ENCODE data around the gene WWOX.

The WWOX gene

DNA sequence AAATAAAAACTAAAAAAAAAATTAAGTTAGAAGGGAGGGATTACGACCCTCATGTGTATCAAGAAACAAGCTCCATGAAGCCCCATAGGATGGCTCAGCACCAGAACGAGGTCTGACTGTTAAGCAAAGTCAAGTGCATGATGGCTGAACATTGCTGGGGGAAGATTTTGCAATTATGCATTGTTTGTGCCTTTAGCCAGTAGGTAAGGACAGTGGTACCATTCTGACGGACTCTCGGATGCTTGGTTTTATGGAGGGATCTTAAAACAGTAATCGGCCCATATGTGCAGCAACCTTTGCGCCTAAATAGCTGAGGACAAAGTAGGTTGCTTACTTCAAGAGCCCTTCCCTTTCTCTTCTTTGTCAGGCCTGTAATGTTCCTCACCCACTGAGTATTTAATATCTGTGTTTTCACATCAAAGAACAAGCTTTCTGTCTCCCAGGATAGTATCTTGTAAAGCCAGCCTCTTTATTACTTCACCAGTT lies 186.0 kb downstream of the WWOX start:
- Histone ChIP-seq H3K9me3 (no peaks in the 10 kb centered on the region), H3K27ac (no peak overlapping the region), H3K36me3 (no peaks in the 10 kb centered on the region), H3K27me3 (no peaks in the 10 kb centered on the region), H3K4me1 (ENCODE audit: control insufficient read depth in 1 of 2, insufficient read depth in 1 of 2, low read depth in 1 of 2, low read length in 1 of 2) (no peaks in the 10 kb centered on the region), H3K4me3 (ENCODE audit: low read depth in 1 of 2, low read length in 1 of 2) (no peak overlapping the region)
- no peak for TF ChIP-seq CTCF (IDR thresholded peaks at IDR 0.05)

GRCh38 chr16:78286065-78286464 lies 186.6 kb downstream of the WWOX start:
- Histone ChIP-seq H3K9me3 (no peaks in the 10 kb centered on the region), H3K4me1 (ENCODE audit: control insufficient read depth in 1 of 2, insufficient read depth in 1 of 2, low read depth in 1 of 2, low read length in 1 of 2) (no peaks in the 10 kb centered on the region), H3K27me3 (no peaks in the 10 kb centered on the region), H3K27ac (no peak overlapping the region), H3K4me3 (ENCODE audit: low read depth in 1 of 2, low read length in 1 of 2) (no peak overlapping the region), H3K36me3 (no peaks in the 10 kb centered on the region)
- TF ChIP-seq CTCF (IDR thresholded peaks at IDR 0.05) = no peak

DNA sequence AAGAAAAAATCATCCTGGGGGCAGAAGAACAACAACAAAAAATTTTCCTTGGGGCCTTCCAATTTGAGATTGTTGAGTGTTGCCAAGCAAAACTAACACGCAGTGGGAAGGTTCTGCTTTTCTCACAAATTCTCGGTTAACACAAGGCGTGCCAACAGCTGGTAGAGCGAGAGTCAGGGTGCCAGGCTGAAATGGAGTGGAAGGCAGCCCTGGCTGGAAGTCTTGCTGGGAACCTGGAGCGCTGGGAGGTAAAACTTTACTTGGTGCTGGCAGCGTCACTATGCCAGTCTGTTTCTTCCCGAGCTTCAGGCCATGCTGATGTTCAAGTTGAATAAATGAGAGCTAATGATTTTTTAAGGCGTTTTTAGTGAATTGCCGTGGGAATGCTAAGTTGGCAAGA lies 189.4 kb downstream of the WWOX start:
- no peaks in the 10 kb centered on the region for H3K4me1 ChIP-seq (ENCODE audit: control insufficient read depth in 1 of 2, insufficient read depth in 1 of 2, low read depth in 1 of 2, low read length in 1 of 2)
- H3K9me3 ChIP-seq = no peaks in the 10 kb centered on the region
- no peak for TF ChIP-seq CTCF (IDR thresholded peaks at IDR 0.05)
- no peaks in the 10 kb centered on the region for H3K36me3 ChIP-seq
- no peak overlapping the region for H3K27ac ChIP-seq
- H3K4me3 ChIP-seq (ENCODE audit: low read depth in 1 of 2, low read length in 1 of 2) = no peak overlapping the region
- H3K27me3 ChIP-seq = no peaks in the 10 kb centered on the region

DNA sequence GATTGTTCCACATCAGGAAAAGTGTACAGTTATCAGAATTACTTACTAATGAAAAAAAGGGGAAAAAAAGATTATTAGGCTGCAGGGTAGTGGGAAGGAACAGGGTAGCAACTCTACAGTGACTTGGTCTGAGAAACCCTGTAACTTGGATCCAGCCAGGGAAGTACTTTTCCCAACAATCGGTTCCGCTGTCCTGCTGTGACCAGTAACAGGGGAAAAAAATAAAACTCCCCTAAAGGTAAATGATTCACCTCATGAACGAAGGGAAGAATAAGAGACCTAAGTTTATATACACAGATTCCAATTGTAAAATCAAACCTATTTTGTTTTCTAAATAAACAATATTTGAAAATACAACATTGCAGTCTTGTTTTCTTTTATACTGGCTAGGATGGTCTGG lies 189.9 kb downstream of the WWOX start:
- TF ChIP-seq CTCF (IDR thresholded peaks at IDR 0.05) = no peak
- H3K4me3 ChIP-seq (ENCODE audit: low read depth in 1 of 2, low read length in 1 of 2) = no peak overlapping the region
- no peaks in the 10 kb centered on the region for H3K36me3 ChIP-seq
- H3K27me3 ChIP-seq = no peaks in the 10 kb centered on the region
- H3K9me3 ChIP-seq = no peaks in the 10 kb centered on the region
- no peak overlapping the region for H3K27ac ChIP-seq
- H3K4me1 ChIP-seq (ENCODE audit: control insufficient read depth in 1 of 2, insufficient read depth in 1 of 2, low read depth in 1 of 2, low read length in 1 of 2) = no peaks in the 10 kb centered on the region

GRCh38 chr16:78289844-78290277 lies 190.4 kb downstream of the WWOX start:
- Histone ChIP-seq H3K4me1 (ENCODE audit: control insufficient read depth in 1 of 2, insufficient read depth in 1 of 2, low read depth in 1 of 2, low read length in 1 of 2) (no peaks in the 10 kb centered on the region), H3K4me3 (ENCODE audit: low read depth in 1 of 2, low read length in 1 of 2) (no peak overlapping the region)

More at GRCh38 chr16:78289844-78290277, 190.4 kb downstream of the WWOX start:
- no peak for TF ChIP-seq CTCF (IDR thresholded peaks at IDR 0.05)
- Histone ChIP-seq H3K27ac (no peak overlapping the region), H3K36me3 (no peaks in the 10 kb centered on the region), H3K9me3 (no peaks in the 10 kb centered on the region), H3K27me3 (no peaks in the 10 kb centered on the region)
